Sciatic nerve (tissue), 2 donors: Measurements from ENCODE around the gene TOMM70. TPM values are rescaled to one million over a fixed set of nuclear protein-coding genes. Genes with fewer than 3 reads are reported as not detected.
A peak's percentile ranks its signal among the peaks of the same experiment; 100 is the strongest.

ENCODE experiments used
- ATAC-seq: fragments of 200-7000 bp; cut with Tn5 transposase; one replicate; pipeline ENCODE4 v1.9.1; 2020; ENCODE audit warnings: mild to moderate bottlenecking, moderate library complexity
- DNase-seq: peaks from one replicate; pipeline ENCODE4 v3.0.0-alpha.2; 2020; ENCODE audit warnings: low spot score
- intact Hi-C: fragments of 100-400 bp; cut with DNase I; formaldehyde crosslinking; loops from one replicate; pipeline ENCODE4 v1.14.2; 2022
- total RNA-seq: library from RNA; stranded (reverse); fragmentation: NEBNext Ultra II Directional; extraction: Animal tissue kit (Norgen Biotek cat#: 25700); gene quantifications from one replicate; pipeline ENCODE4 v1.2.1, GENCODE V29; 2021
- donor health status: DM: no; HTN: no; CAD: no.
- donor health status: DM: no; HTN: no; CAD: no.

Gene TOMM70
- total RNA-seq, 1 donor from 2014 or later: 34.5 TPM

DNA sequence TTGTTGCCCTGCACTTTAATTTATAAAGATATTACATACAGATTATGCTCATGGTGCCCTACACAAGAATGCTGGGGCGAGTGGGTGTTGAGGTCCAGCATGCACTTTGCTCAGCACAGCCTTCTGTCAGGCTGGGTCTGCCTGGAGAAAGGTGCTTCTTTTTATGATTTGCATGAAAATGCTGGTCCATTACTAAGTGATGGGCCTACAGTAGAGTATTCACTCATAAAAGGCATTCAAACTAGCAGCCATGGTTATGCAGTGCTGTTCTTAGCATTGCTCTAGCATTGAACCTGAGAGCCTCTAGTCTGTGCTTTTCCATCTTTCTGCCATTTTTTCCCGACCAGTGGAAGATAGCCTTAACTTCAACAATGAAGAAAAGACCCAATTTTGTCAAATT is 12.7 kb upstream of the TOMM70 start:
- no peak for ATAC-seq
- intact Hi-C loops: no loop called here
- DNase-seq: no peak

DNA sequence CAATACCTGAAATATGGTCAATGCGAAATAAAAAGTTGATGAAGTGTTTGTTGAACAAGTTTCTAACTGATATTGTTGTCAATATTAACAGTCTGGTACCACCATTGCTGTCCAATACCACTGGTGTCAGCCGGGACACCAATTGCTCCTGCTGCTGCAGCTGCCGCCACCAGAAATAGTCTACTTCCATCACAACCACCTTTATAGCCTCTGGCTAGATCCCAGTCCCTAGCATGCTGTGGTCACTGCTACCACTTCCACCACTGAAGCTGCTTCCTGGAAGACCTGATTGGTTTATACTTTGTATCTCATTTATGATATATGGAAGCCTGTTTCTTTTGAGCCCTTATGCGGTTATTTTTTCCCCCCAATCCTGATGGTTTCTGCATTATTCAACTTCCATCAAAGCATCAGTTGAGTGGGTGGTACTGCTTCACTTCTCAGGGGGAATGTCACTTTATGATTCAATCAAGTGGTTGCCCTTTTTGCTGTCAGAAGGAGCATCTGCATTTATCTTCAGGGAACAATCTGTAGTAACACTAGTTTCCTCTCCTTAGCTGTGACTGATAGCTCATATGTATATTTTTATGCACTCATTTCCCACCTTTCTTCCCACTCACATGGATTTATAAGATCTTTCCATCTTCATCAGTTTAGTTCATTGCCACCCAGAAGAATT is 12.2 kb upstream of the TOMM70 start:
- intact Hi-C loops: no loop called here
- DNase-seq: no peak
- no peak for ATAC-seq

DNA sequence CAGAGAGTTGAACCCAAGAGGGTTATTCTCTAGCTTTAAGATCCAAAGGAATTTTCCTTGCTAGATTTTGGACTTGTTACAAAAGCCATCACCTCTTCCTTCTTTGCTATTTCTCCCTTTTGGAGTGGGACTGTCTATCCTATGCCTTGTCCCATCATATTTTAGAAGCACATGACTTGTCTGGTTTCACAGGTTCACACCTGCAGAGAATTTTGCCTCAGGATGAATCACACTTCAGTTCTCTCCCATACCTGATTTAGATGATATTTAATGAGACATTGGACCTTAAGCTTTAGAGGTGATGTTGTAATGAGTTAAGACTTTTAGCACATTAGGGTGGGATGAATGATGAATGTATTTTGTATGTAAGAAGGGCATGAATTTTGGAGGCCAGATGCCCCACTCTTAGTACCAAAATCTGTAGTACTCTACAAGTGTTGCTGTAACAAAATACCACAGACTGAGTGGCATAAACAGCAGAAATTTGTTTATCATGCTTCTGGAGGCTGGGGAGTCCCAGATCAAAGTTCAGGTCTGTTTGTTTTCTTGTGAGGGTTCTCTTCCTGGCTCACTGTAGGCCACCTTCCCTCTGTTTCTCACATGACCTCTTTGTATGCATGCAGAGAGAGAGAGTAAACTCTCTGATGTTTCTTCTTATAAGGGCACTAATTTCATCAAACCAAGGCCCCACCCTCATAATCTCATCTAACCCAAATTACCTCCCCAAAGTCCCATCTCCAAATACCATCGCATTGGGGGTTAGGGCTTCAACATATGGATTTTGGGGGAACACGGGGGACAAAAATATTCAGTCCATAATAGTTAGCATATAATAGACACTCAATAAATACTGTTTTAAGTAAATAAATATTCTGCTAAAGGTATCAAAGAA is 10.4 kb upstream of the TOMM70 start:
- no peak for ATAC-seq
- DNase-seq: no peak
- intact Hi-C loops: no loop called here

DNA sequence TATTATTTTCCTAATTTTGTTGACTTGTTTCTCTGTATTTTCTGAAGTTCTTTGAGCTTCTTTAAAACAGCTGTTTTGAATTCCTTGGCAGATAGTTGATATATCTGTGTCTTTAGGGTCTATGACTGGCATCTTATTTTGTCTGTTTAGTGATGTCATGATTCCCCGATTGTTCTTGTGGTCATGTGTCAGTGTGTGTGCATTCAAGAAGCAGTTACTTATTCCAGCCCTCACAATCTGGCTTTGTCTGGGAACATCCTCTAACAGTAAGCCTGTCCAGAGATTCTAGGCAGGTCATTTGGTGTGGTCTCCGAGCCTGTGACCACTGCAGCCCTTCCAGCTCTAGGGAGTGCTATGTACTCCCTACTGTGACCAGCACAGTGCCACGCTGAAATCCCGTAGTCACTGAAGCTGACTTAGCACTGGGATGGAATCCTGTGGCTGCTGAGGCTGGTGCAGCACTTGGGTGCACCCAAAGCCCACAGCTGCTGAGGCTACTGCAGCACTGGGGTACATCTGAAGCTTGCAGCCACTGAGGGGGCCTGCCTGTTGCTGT is 7.2 kb upstream of the TOMM70 start:
- DNase-seq (no peak), ATAC-seq (no peak)
- intact Hi-C loops: no loop called here

- intact Hi-C loops: no loop called here
- ATAC-seq (no peak), DNase-seq (no peak)
Measured at GRCh38 chr3:100407164-100407563, 6.3 kb upstream of the TOMM70 start.

- DNase-seq (no peak), ATAC-seq (no peak)
- intact Hi-C loops: no loop called here
Measured at GRCh38 chr3:100404250-100404548, 3.3 kb upstream of the TOMM70 start.

- intact Hi-C loops: no loop called here
- DNase-seq (no peak), ATAC-seq (no peak)
Measured at GRCh38 chr3:100403362-100404249, 2.7 kb upstream of the TOMM70 start.

DNA sequence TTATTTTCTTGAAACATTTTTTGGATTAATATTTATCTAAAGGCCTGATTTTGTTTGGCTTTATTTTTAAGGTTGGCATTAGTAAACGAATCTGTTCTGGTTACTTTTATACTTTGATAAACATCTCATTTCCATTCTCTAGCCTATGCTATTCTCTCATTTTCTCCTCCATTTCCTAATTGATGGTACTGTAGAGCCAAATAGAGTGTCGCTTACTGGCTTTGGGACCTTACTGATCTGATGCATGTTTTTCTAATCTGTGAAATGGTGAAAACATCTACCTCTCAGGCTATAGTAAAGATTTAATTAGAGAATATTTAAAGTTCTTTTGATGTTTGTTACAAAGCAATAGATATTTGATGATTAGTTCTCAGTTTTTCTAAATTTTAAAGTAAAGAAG is 2.0 kb upstream of the TOMM70 start:
- intact Hi-C loops: no loop called here
- ATAC-seq (no peak), DNase-seq (no peak)

DNA sequence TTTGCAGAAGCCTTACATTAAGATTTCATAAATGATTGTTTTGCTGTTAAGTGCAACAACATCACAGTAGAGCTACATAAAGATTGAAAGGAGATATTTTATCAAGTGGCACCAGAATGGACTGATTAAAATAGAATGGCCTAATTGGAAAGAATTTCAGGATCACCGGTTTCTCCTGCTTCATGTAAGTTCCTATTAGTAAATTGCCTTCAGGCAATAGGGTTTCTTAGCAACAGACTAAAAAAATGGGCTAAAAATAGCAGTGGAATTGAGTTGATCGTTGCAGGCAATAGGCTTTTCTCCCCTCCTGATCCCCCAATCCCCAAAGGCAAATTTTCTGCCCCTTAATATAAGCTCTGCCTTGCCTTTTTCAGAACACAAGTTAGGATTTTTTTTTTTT is 1.4 kb upstream of the TOMM70 start:
- intact Hi-C loops: no loop called here

DNA sequence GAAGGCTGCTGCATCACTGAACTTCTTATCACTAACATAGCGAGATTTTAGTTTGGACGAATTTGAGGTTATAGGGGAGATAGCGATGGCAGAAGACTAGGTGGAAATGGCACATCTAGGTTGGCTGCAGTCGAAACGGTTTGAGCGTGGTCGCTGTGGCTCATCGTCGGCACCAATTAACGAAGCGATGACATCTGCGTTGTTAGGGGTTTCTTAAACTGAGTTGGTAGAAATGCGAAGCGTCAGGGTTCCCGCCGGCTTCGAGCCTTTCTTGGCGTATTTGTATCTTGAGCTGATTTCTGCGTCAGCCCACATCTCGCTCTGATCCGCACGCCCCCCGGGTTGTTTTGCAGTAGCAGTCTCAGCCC is 769 bp upstream of the TOMM70 start:
- DNase-seq: peak; percentile 59
- peak; percentile 27 for ATAC-seq
- intact Hi-C loops: no loop called here

More for the DNA sequence above, 1.4 kb upstream of the TOMM70 start:
- no peak for DNase-seq
- no peak for ATAC-seq

DNA sequence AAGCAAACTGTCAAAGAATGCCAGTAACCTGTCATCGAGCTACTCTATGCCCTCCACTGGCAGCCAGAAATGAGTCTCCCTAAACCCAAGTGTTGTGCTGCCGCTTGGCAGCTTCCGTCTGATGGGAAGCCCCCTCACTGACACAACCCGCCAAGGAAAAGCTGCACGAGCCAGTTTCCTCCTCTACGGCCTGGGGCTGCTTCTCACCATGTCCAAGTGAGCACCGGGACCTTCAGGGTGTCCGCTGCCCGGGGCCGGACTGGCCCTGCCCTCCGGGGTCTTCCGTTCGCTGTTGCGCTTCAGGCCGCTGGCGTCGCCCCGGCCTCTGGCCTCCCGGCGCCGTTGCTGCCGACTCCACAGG is 490 bp downstream of the TOMM70 start:
- DNase-seq: no peak
- ATAC-seq: no peak
- intact Hi-C loops: no loop called here

DNA sequence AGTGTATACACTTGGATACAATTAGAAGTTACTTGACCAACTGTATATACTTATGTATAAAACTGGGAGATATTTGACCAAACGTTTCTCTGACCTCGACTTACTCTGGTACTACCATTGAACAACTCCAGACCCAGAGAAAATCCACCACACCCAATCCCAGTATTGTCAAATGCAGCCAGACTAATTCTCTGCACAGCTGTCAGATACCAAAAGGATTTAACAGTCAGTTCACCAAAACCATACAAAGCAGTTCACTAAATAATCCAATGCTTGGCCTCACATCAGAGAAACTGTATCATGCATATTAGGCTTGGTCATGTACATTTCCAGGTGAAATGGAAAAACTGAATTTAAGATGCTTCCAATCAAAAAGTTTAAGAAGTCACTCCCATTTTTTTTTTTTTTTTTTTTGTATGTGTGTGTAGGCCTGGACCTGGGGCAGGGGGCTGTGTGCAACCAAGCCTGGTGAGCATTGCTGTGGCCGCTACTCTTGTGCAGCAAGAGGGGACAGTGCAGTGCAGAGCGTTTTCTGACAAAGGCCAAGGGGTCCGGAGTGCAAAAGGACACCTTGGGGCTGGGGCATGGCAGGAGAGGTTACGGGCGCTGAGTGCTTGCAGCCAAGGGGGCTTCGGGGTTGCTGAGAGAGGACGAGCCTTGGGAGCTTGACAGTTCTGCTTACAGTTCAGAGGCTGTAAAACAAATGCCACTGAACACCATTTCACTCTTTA is 1.4 kb downstream of the TOMM70 start:
- ATAC-seq: no peak
- no peak for DNase-seq
- intact Hi-C loops: no loop called here

DNA sequence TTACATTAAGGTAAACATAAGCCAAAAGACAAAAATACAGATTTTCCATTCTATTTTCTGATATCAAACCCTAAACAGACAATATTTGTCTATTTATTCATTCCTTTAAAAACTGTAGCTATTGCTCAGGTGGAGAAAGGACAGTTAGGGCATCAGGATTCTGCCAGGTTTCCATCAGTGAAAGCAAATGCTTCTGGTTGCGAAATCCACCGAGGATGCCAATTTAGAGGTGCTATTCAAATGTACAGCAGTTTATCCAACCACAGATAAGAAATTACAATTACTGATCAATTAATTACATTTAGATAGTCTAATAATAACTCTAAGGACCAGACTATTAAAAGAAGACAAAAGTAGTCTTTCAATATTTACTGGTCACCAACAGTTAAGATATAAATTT is 3.9 kb downstream of the TOMM70 start:
- intact Hi-C loops: no loop called here
- DNase-seq: no peak
- ATAC-seq: no peak

DNA sequence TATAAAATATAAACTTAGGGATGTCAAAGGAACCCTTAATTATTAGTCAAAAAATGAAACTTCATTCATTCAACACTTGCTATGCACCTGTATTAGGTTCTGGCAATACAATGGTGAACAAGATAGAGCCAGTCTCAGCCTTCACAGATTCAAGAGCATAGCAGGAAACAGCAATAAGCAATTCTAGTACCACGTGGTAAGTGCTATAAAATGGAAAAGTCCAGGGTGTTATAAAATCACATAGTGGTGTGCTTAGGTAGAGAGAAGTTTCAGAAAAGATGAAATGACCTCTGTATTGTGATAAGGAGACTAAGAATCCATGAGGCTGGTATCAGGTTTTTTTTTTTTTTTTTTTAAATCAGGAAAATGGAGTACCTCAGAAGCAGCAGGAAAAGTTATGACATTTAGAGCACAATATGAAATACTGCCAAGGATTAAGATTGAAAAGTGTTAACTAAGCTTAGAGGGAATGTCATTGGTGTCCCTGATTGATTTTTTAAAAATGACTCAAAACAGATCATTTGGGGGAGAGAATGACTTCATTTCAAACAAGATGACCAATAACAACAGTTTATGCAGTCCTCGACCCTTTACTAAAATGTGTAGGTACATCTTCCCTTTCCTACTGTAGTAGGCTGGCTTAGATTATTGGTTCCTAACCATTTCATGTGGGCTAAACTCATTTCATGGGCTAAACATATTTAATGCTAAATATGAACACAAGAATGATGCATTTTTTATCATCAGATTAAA is 5.0 kb downstream of the TOMM70 start:
- ATAC-seq: no peak
- intact Hi-C loops: no loop called here
- DNase-seq: no peak

- ATAC-seq (no peak), DNase-seq (no peak)
- intact Hi-C loops: no loop called here
Measured at GRCh38 chr3:100389025-100389424, 11.9 kb downstream of the TOMM70 start.

DNA sequence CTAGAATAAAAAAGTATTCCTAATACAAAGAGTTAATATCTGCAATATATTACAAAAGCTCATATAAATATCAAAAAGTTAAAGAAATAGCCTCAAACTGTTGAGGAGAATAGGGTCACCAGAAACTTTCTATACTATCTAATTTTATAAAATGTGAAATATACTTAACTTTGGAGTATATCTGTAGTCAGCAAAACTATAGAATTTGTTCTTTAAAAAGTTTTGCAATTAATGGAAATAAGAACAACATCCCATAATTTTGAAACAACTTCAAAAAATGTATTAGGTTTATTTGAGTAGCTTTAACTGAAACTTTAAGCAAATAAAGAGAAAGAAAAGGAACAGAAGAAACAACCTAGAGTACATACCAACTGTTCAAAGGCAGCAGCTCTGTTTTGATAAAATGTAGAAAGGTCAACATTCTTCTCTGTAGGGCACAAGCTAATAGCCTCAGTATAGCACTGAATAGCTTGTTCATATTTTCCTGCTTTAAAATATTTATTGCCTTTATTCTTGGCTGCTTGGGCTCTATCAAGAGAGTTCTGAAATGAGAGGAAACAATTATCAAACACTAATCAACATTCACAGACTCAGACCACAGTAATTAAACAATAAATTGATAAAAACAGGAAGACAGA is 14.3 kb downstream of the TOMM70 start:
- ATAC-seq (no peak), DNase-seq (no peak)
- intact Hi-C loops: no loop called here

DNA sequence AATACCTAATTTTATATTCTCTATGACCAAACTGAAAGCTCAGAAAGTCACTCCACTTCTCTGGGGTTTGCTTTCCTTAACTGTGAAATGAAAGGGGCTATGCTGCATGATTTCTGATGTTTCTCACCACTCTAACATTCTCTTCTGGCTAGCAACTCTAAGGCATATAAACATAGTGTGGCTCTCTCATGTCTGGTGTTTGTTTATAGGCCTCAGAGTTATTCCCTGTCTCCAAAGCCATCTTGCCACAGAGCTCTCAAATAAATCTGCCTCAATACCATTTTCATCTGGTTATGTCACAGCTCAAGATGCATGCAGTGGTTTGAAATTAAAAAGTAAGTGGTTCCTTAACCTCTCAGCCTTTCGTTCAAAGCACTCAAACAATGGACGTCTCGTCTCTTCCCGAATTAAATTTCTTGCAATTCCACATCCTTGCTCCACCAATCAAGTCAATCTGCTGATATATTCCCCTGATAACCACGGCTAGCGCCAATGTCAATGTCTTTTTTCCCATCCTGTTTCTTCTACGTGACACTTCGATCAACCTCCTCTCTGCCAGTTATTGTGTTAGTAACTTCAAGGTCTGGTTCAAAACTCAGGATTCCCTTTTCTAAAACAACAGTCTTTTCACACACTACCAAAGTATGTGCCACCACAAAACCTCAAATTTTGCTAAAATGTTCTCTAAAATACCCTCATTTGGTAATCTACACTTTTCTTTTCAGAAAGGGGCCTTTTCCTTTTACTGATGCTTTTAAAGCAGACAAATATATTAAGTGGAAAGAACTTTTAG is 16.0 kb downstream of the TOMM70 start:
- ATAC-seq: no peak
- intact Hi-C loops: no loop called here
- DNase-seq: no peak
